H9 (cell line): ENCODE measurements around the gene SHROOM1. TPM values are rescaled to one million over a fixed set of nuclear protein-coding genes. Genes with fewer than 3 reads are reported as not detected.
A peak's percentile ranks its signal among the peaks of the same experiment; 100 is the strongest.

Experiments used
- DNase-seq: peaks from one replicate; pipeline ENCODE4 v3.0.0-alpha.2; 2017
- H2AFZ ChIP-seq: one replicate; pipeline ENCODE4 v1.6.1; 2013; ENCODE audit warnings: mild to moderate bottlenecking, low read length, control low read depth, moderate library complexity
- H2AK5ac ChIP-seq: 2 replicates; pipeline ENCODE4 v1.6.1; 2013; ENCODE audit warnings: low read length, control low read depth, mixed read lengths; ENCODE audit not compliant: insufficient read length
- H2BK120ac ChIP-seq: one replicate; pipeline ENCODE4 v1.6.1; 2013; ENCODE audit warnings: low read depth, mild to moderate bottlenecking, low read length, control low read depth, inconsistent platforms; ENCODE audit not compliant: poor library complexity, severe bottlenecking
- H2BK12ac ChIP-seq: 2 replicates; pipeline ENCODE4 v1.6.1; 2013; ENCODE audit warnings: low read length, control low read depth, mixed read lengths, low read depth; ENCODE audit not compliant: insufficient read length
- H2BK15ac ChIP-seq: 2 replicates; pipeline ENCODE4 v1.6.1; 2013; ENCODE audit warnings: low read depth, low read length, control low read depth
- H2BK20ac ChIP-seq: one replicate; pipeline ENCODE4 v1.6.1; 2013; ENCODE audit warnings: low read depth, mild to moderate bottlenecking, low read length, control low read depth, inconsistent platforms; ENCODE audit not compliant: poor library complexity, severe bottlenecking
- H2BK5ac ChIP-seq: 2 replicates; pipeline ENCODE4 v1.6.1; 2013; ENCODE audit warnings: low read length, control low read depth, mixed read lengths; ENCODE audit not compliant: insufficient read length
- H3K14ac ChIP-seq: 2 replicates; pipeline ENCODE4 v1.6.1; 2013; ENCODE audit warnings: low read length, control low read depth; ENCODE audit not compliant: insufficient read depth
- H3K18ac ChIP-seq: 2 replicates; pipeline ENCODE4 v1.6.1; 2013; ENCODE audit warnings: low read depth, mild to moderate bottlenecking, mixed read lengths, low read length, control low read depth; ENCODE audit not compliant: insufficient read length
- H3K23ac ChIP-seq: 2 replicates; pipeline ENCODE4 v1.6.1; 2013; ENCODE audit warnings: low read length, control low read depth, mixed read lengths, low read depth; ENCODE audit not compliant: insufficient read length
- H3K23me2 ChIP-seq: 2 replicates; pipeline ENCODE4 v1.6.1; 2013; ENCODE audit warnings: low read depth, mild to moderate bottlenecking, mixed read lengths, low read length, control low read depth; ENCODE audit not compliant: insufficient read length, poor library complexity, severe bottlenecking
- H3K27ac ChIP-seq: 2 replicates; pipeline ENCODE4 v1.5.1; 2013; ENCODE audit warnings: low read length, control low read depth, mixed read lengths, low read depth; ENCODE audit not compliant: insufficient read length
- H3K27me3 ChIP-seq: 2 replicates; pipeline ENCODE4 v1.6.1; 2013; ENCODE audit warnings: low read length, control low read depth, inconsistent platforms; ENCODE audit not compliant: insufficient read depth
- H3K4ac ChIP-seq: 2 replicates; pipeline ENCODE4 v1.6.1; 2013; ENCODE audit warnings: low read depth, mild to moderate bottlenecking, control low read depth, inconsistent platforms, low read length, moderate library complexity
- H3K4me1 ChIP-seq: 2 replicates; pipeline ENCODE4 v1.6.1; 2013; ENCODE audit warnings: low read length, control low read depth, inconsistent platforms; ENCODE audit not compliant: insufficient read depth
- H3K4me2 ChIP-seq: 2 replicates; pipeline ENCODE4 v1.6.1; 2013; ENCODE audit warnings: low read length, control low read depth, mixed read lengths; ENCODE audit not compliant: insufficient read length, insufficient read depth
- H3K56ac ChIP-seq: 2 replicates; pipeline ENCODE4 v1.6.1; 2013; ENCODE audit warnings: low read depth, mild to moderate bottlenecking, mixed read lengths, low read length, control low read depth; ENCODE audit not compliant: insufficient read length
- H3K79me1 ChIP-seq: 2 replicates; pipeline ENCODE4 v1.6.1; 2013; ENCODE audit warnings: low read depth, mild to moderate bottlenecking, moderate library complexity, low read length, control low read depth, inconsistent platforms; ENCODE audit not compliant: insufficient read depth, poor library complexity, severe bottlenecking
- H3K79me2 ChIP-seq: 2 replicates; pipeline ENCODE4 v1.6.1; 2013; ENCODE audit warnings: low read length, control low read depth, inconsistent platforms; ENCODE audit not compliant: insufficient read depth
- H3K9ac ChIP-seq: 2 replicates; pipeline ENCODE4 v1.6.1; 2013; ENCODE audit warnings: low read length, control low read depth, mixed read lengths; ENCODE audit not compliant: insufficient read length; ENCODE audit errors: extremely low read depth
- H3K9me3 ChIP-seq: one replicate; pipeline ENCODE4 v1.6.1; 2013; ENCODE audit warnings: low read depth, low read length, inconsistent platforms; ENCODE audit not compliant: control insufficient read depth
- H3T11ph ChIP-seq: one replicate; pipeline ENCODE4 v1.6.1; 2013; ENCODE audit warnings: mild to moderate bottlenecking, low read length, control low read depth, inconsistent platforms
- H4K20me1 ChIP-seq: one replicate; pipeline ENCODE4 v1.6.1; 2013; ENCODE audit not compliant: control insufficient read depth, insufficient read length, insufficient read depth
- H4K5ac ChIP-seq: 2 replicates; pipeline ENCODE4 v1.6.1; 2013; ENCODE audit warnings: low read depth, mild to moderate bottlenecking, mixed read lengths, low read length, control low read depth; ENCODE audit not compliant: insufficient read length
- H4K8ac ChIP-seq: replicated peaks from 2 replicates; pipeline ENCODE4 v1.6.1; 2013; ENCODE audit warnings: low read length, control low read depth, mixed read lengths, low read depth; ENCODE audit not compliant: insufficient read length
- H4K91ac ChIP-seq: 2 replicates; pipeline ENCODE4 v1.6.1; 2013; ENCODE audit warnings: low read depth, mild to moderate bottlenecking, moderate library complexity, mixed read lengths, low read length, control low read depth; ENCODE audit not compliant: insufficient read length
- H3K27ac Mint-ChIP-seq, 3 experiments: 2 replicates in 2 of 3; 3 replicates in 1 of 3; pipeline ENCODE4 v1.8.0; 2020 to 2021; ENCODE audit warnings: mixed read lengths in 3 of 3, mild to moderate bottlenecking in 1 of 3, moderate library complexity in 1 of 3
- H3K27me3 Mint-ChIP-seq: 2 replicates; pipeline ENCODE4 v1.8.0; 2021; ENCODE audit warnings: low read depth, mild to moderate bottlenecking, moderate library complexity, mixed read lengths
- H3K36me3 Mint-ChIP-seq, 3 experiments: 2 replicates in 2 of 3; 3 replicates in 1 of 3; pipeline ENCODE4 v1.8.0; 2020 to 2021; ENCODE audit warnings: low read depth in 3 of 3, mixed read lengths in 3 of 3; ENCODE audit not compliant: insufficient read depth in 1 of 3
- H3K4me1 Mint-ChIP-seq, 2 experiments: 2 replicates each; pipeline ENCODE4 v1.8.0; 2020; ENCODE audit warnings: mixed read lengths in 2 of 2
- H3K4me3 Mint-ChIP-seq, 2 experiments: 2 replicates in 1 of 2; 3 replicates in 1 of 2; pipeline ENCODE4 v1.8.0; 2020 to 2021; ENCODE audit warnings: mild to moderate bottlenecking in 2 of 2, mixed read lengths in 2 of 2, moderate library complexity in 1 of 2
- H3K9me3 Mint-ChIP-seq, 2 experiments: 2 replicates in 1 of 2; 3 replicates in 1 of 2; pipeline ENCODE4 v1.8.0; 2020; ENCODE audit warnings: mild to moderate bottlenecking in 2 of 2, mixed read lengths in 2 of 2, moderate library complexity in 1 of 2
- WGBS: extraction: QIAGEN DNeasy Blood & Tissue Kit; methylation state at CpG from one replicate; pipeline ENCODE4 v1.1.7; 2013; ENCODE audit warnings: missing lambda C conversion rate, low lambda C conversion rate, mixed read lengths; ENCODE audit not compliant: insufficient read length; ENCODE audit errors: extremely low coverage; 5-methylcytosine and 5-hydroxymethylcytosine counted together
- total RNA-seq: library from RNA; stranded (reverse); gene quantifications from 2 replicates; pipeline ENCODE4 v1.2.1, GENCODE V29; 2021
- TF ChIP-seq, protein P1 (sequence below): fragments of 200-600 bp; sonication (generic); conservative IDR thresholded peaks from 3 replicates; pipeline ENCODE4 v1.8.0; 2021; ENCODE audit warnings: antibody characterized with exemption, mild to moderate bottlenecking

The SHROOM1 gene
- total RNA-seq, 1 experiment from 2014 or later, result 7.0 TPM

DNA sequence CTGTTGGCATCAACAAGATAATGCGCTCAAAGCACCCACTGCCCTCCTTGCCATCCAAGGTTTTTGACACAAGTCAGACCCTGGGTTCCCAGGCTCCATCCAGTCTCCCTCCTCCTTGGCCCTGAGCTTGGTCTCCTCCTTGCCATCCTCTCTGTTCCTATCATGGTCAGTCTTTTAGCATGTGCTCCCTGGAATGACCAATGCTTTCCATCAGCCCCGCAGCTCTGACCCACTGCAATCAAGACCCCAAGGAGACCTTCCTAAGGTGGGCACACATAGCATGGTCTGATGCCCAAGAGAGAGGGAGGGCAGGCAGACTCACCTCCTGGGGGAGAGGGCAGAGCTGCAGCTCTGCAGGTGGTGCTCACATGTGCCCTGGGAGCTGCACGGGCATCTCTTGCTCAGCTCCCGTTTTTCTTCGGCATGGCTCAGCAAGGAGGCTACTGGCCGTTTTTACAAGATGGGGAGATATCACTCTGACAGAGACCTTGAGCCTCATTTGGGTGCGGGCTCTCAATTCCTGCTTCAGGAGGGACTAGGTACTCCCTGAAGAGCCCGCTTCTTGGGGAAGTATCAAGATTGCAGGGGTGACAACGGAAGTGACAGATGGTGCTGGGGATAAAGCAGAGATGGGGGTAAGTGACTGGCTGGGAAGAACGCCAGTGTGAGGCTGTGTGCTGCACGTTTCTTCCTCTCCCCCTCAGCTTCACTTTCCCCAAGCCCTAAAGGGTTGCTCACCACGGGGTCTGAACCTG is 56.7 kb downstream of the SHROOM1 start:
- no peak overlapping the region; the same call in 1 of the 2 replicates for H3K14ac ChIP-seq
- H3K27me3 Mint-ChIP-seq, result peaks cover 54% of the 10 kb centered on the region
- no peaks in the 10 kb centered on the region; a peak in 1 of 5 replicates for H3K9me3 Mint-ChIP-seq
- H3K56ac ChIP-seq, result no peak overlapping the region
- DNase-seq, result no peak
- no peak overlapping the region for H3K27ac ChIP-seq
- H4K8ac ChIP-seq, result no peak overlapping the region
- no peak overlapping the region for H3K4me2 ChIP-seq
- H3K4me1 Mint-ChIP-seq, result peaks cover 32 to 39% of the 10 kb centered on the region in 2 experiments
- H3K4me3 Mint-ChIP-seq, result no peak overlapping the region
- H2AFZ ChIP-seq, result no peak overlapping the region
- H4K20me1 ChIP-seq, result no peaks in the 10 kb centered on the region
- H3K23ac ChIP-seq, result no peak overlapping the region
- no peak overlapping the region for H2AK5ac ChIP-seq
- H3K4ac ChIP-seq, result no peak overlapping the region
- peaks cover 2% of the 10 kb centered on the region; the same call in 1 of the 2 replicates for H3K79me2 ChIP-seq
- TF ChIP-seq, protein P1, sequence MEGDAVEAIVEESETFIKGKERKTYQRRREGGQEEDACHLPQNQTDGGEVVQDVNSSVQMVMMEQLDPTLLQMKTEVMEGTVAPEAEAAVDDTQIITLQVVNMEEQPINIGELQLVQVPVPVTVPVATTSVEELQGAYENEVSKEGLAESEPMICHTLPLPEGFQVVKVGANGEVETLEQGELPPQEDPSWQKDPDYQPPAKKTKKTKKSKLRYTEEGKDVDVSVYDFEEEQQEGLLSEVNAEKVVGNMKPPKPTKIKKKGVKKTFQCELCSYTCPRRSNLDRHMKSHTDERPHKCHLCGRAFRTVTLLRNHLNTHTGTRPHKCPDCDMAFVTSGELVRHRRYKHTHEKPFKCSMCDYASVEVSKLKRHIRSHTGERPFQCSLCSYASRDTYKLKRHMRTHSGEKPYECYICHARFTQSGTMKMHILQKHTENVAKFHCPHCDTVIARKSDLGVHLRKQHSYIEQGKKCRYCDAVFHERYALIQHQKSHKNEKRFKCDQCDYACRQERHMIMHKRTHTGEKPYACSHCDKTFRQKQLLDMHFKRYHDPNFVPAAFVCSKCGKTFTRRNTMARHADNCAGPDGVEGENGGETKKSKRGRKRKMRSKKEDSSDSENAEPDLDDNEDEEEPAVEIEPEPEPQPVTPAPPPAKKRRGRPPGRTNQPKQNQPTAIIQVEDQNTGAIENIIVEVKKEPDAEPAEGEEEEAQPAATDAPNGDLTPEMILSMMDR, result no peak
- peaks cover 11% of the 10 kb centered on the region; the same call in 1 of the 2 replicates for H3K27me3 ChIP-seq
- peaks cover 13% of the 10 kb centered on the region for H3K23me2 ChIP-seq
- no peak overlapping the region for H3K9ac ChIP-seq
- H2BK12ac ChIP-seq, result no peak overlapping the region
- H3K36me3 Mint-ChIP-seq, result no peaks in the 10 kb centered on the region
- H2BK15ac ChIP-seq, result no peak overlapping the region
- no peak overlapping the region for H4K5ac ChIP-seq
- H3K9me3 ChIP-seq, result no peaks in the 10 kb centered on the region
- peaks cover 2% of the 10 kb centered on the region for H3K79me1 ChIP-seq
- peak overlapping the region in 1 of 3 experiments; percentile 27; a peak in 1 of 7 replicates for H3K27ac Mint-ChIP-seq
- H3K18ac ChIP-seq, result no peak overlapping the region
- no peak overlapping the region for H2BK5ac ChIP-seq
- H3T11ph ChIP-seq, result no peak overlapping the region
- no CpG with 5 or more reads among the region's 12 CpGs for WGBS
- H3K4me1 ChIP-seq, result peaks cover 10% of the 10 kb centered on the region; the same call in 1 of the 2 replicates
- no peak overlapping the region for H2BK20ac ChIP-seq
- no peak overlapping the region for H4K91ac ChIP-seq
- H2BK120ac ChIP-seq, result no peak overlapping the region
